Liver (tissue), 9 donors: ENCODE data around the gene WARS2. TPM values are rescaled to one million over a fixed set of nuclear protein-coding genes. Genes with fewer than 3 reads are reported as not detected.

Experiments
- DNase-seq: peaks from one replicate; pipeline ENCODE4 v3.0.0-alpha.2; 2017; ENCODE audit warnings: low spot score
- H3K27ac ChIP-seq, 2 donors: one replicate each; pipeline ENCODE4 v1.7.0; 2013; ENCODE audit warnings: inconsistent platforms in 2 of 2, low read length in 2 of 2, control low read depth in 1 of 2, low read depth in 1 of 2, mild to moderate bottlenecking in 1 of 2
- H3K27me3 ChIP-seq, 4 donors: one replicate each; pipeline versions ENCODE4 v1.6.1 to v1.7.0; 2013; ENCODE audit warnings: low read length in 3 of 4, inconsistent platforms in 1 of 4, mild to moderate bottlenecking in 1 of 4, moderate library complexity in 1 of 4; ENCODE audit not compliant: control insufficient read depth in 4 of 4, insufficient read depth in 4 of 4
- H3K36me3 ChIP-seq, 4 donors: one replicate each; pipeline versions ENCODE4 v1.6.1 to v1.7.0; 2013; ENCODE audit warnings: low read length in 3 of 4, mild to moderate bottlenecking in 3 of 4, low read depth in 1 of 4, moderate library complexity in 1 of 4; ENCODE audit not compliant: control insufficient read depth in 4 of 4, insufficient read depth in 3 of 4
- H3K4me1 ChIP-seq, 4 donors: one replicate each; pipeline versions ENCODE4 v1.6.1 to v1.7.0; 2013; ENCODE audit warnings: low read length in 3 of 4, mild to moderate bottlenecking in 3 of 4, moderate library complexity in 1 of 4; ENCODE audit not compliant: control insufficient read depth in 4 of 4, insufficient read depth in 4 of 4
- H3K4me3 ChIP-seq, 3 donors: one replicate each; pipeline versions ENCODE4 v1.6.1 to v1.7.0; 2013; ENCODE audit warnings: low read length in 3 of 3, control low read depth in 1 of 3, low read depth in 1 of 3, mild to moderate bottlenecking in 1 of 3
- H3K9ac ChIP-seq, 2 donors: one replicate each; pipeline ENCODE4 v1.7.0; 2013; ENCODE audit warnings: low read length in 2 of 2, mild to moderate bottlenecking in 2 of 2, moderate library complexity in 2 of 2, control low read depth in 1 of 2, low read depth in 1 of 2
- H3K9me3 ChIP-seq, 4 donors: one replicate each; pipeline versions ENCODE4 v1.6.1 to v1.7.0; 2013; ENCODE audit warnings: low read length in 3 of 4; ENCODE audit not compliant: control insufficient read depth in 4 of 4
- EGR1 ChIP-seq, 2 donors: IDR thresholded peaks; 2 replicates each; pipeline ENCODE4 v1.6.1; 2016 to 2018; ENCODE audit warnings: antibody characterized with exemption in 2 of 2, low read depth in 2 of 2
- FOXA1 ChIP-seq: IDR thresholded peaks from 2 replicates; pipeline ENCODE4 v1.6.1; 2016; ENCODE audit warnings: antibody characterized with exemption
- FOXA2 ChIP-seq: IDR thresholded peaks from 2 replicates; pipeline ENCODE4 v1.6.1; 2016; ENCODE audit warnings: antibody characterized with exemption
- GABPA ChIP-seq, 2 donors: IDR thresholded peaks in 1 of 2; conservative IDR thresholded peaks in 1 of 2; 2 replicates each; pipeline ENCODE4 v1.6.1; 2016; ENCODE audit warnings: antibody characterized with exemption in 2 of 2, mild to moderate bottlenecking in 1 of 2, moderate library complexity in 1 of 2
- HNF4A ChIP-seq, 2 donors: conservative IDR thresholded peaks; 2 replicates each; pipeline ENCODE4 v1.6.1; 2016; ENCODE audit warnings: antibody characterized with exemption in 2 of 2, mild to moderate bottlenecking in 2 of 2
- HNF4G ChIP-seq: IDR thresholded peaks from 2 replicates; pipeline ENCODE4 v1.6.1; 2016; ENCODE audit warnings: antibody characterized with exemption
- JUND ChIP-seq, 2 donors: IDR thresholded peaks; 2 replicates each; pipeline ENCODE4 v1.6.1; 2016; ENCODE audit warnings: antibody characterized with exemption in 2 of 2
- NR2F2 ChIP-seq: IDR thresholded peaks from 2 replicates; pipeline ENCODE4 v1.6.1; 2016; ENCODE audit warnings: antibody characterized with exemption
- RAD21 ChIP-seq, 2 donors: IDR thresholded peaks; 2 replicates each; pipeline ENCODE4 v1.6.1; 2016; ENCODE audit warnings: antibody characterized with exemption in 2 of 2, mild to moderate bottlenecking in 2 of 2
- RXRA ChIP-seq, 2 donors: IDR thresholded peaks; 2 replicates each; pipeline ENCODE4 v1.6.1; 2017 to 2018; ENCODE audit warnings: antibody characterized with exemption in 2 of 2, mild to moderate bottlenecking in 1 of 2
- SP1 ChIP-seq: IDR thresholded peaks from 2 replicates; pipeline ENCODE4 v1.6.1; 2018; ENCODE audit warnings: antibody characterized with exemption, mild to moderate bottlenecking
- TAF1 ChIP-seq: conservative IDR thresholded peaks from 2 replicates; pipeline ENCODE4 v1.6.1; 2016; ENCODE audit warnings: antibody characterized with exemption, mild to moderate bottlenecking
- YY1 ChIP-seq: IDR thresholded peaks from 2 replicates; pipeline ENCODE4 v1.6.1; 2016; ENCODE audit warnings: antibody characterized with exemption, mild to moderate bottlenecking
- WGBS: extraction: QIAGEN DNeasy Blood & Tissue Kit; methylation state at CpG from one replicate; pipeline ENCODE4 v1.1.7; 2013; 5-methylcytosine and 5-hydroxymethylcytosine counted together
- polyA plus RNA-seq, 2 donors: library from polyadenylated mRNA; stranded (reverse) in 1 of 2; unstranded in 1 of 2; fragments of 200-250 nt in 1 of 2; fragments of >200 nt in 1 of 2; fragmentation: Nextera tagmentation in 1 of 2; extraction: Ambion mirVana in 1 of 2; gene quantifications; one replicate each; pipeline versions ENCODE4 v1.2.1 to v1.2.3, GENCODE V29; 2013 to 2015
- total RNA-seq, 2 donors: library from RNA; depleted of rRNA; stranded (reverse); fragments of >200 nt; gene quantifications; one replicate each; pipeline ENCODE4 v1.2.3, GENCODE V29; 2014
- TF ChIP-seq, protein P1 (sequence below): IDR thresholded peaks from 2 replicates; pipeline ENCODE4 v1.6.1; 2016; ENCODE audit warnings: antibody characterized with exemption
- TF ChIP-seq, protein P2 (sequence below): IDR thresholded peaks from 2 replicates; pipeline ENCODE4 v1.6.1; 2016; ENCODE audit warnings: antibody characterized with exemption, mild to moderate bottlenecking
- TF ChIP-seq, protein P3 (sequence below): IDR thresholded peaks from 2 replicates; pipeline ENCODE4 v1.6.1; 2016; ENCODE audit warnings: antibody characterized with exemption
- TF ChIP-seq, protein P4 (sequence below): fragments of 150-350 bp; IDR thresholded peaks from 2 replicates; pipeline ENCODE4 v1.5.1; 2017; ENCODE audit warnings: improper control_type of control experiment, low read depth, low read length; ENCODE audit not compliant: missing input control
- donor health status: healthy.
- donor health status: healthy.
- donor health status: healthy.
- donor health status: healthy.
- donor health status: healthy.

Gene WARS2
- total and polyA plus RNA-seq, 4 donors: 3.5 to 14.5 (median 7.0) TPM

DNA sequence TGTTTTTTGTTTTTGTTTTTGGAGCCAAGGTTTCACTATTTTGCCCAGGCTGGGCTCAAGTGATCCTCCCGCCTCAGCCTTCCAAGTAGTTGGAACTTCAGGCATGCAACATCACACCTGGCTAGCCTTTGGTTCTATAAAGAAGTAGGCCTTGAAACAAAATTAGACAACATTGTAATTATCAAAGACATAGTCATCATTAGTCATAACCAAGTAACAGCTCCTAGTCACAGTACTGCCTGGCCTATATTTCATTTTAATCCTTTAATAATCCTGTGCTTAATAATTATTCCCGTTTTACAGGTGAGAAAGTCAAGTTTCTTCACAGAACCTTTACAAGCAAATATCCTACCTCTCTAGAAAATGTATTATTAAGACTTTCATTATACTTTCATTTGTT is 100.0 kb downstream of the WARS2 start:
- TF ChIP-seq RXRA (IDR thresholded peaks at IDR 0.05) (no peak), FOXA1 (no peak), YY1 (no peak), EGR1 (IDR thresholded peaks at IDR 0.05; ENCODE audit: low read depth in 2 of 2) (no peak), RAD21 (IDR thresholded peaks at IDR 0.05) (no peak), TAF1 (no peak), FOXA2 (no peak), HNF4G (no peak), NR2F2 (no peak)
- TF ChIP-seq, protein P1, sequence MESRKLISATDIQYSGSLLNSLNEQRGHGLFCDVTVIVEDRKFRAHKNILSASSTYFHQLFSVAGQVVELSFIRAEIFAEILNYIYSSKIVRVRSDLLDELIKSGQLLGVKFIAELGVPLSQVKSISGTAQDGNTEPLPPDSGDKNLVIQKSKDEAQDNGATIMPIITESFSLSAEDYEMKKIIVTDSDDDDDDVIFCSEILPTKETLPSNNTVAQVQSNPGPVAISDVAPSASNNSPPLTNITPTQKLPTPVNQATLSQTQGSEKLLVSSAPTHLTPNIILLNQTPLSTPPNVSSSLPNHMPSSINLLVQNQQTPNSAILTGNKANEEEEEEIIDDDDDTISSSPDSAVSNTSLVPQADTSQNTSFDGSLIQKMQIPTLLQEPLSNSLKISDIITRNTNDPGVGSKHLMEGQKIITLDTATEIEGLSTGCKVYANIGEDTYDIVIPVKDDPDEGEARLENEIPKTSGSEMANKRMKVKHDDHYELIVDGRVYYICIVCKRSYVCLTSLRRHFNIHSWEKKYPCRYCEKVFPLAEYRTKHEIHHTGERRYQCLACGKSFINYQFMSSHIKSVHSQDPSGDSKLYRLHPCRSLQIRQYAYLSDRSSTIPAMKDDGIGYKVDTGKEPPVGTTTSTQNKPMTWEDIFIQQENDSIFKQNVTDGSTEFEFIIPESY: no peak
- TF ChIP-seq, protein P2, sequence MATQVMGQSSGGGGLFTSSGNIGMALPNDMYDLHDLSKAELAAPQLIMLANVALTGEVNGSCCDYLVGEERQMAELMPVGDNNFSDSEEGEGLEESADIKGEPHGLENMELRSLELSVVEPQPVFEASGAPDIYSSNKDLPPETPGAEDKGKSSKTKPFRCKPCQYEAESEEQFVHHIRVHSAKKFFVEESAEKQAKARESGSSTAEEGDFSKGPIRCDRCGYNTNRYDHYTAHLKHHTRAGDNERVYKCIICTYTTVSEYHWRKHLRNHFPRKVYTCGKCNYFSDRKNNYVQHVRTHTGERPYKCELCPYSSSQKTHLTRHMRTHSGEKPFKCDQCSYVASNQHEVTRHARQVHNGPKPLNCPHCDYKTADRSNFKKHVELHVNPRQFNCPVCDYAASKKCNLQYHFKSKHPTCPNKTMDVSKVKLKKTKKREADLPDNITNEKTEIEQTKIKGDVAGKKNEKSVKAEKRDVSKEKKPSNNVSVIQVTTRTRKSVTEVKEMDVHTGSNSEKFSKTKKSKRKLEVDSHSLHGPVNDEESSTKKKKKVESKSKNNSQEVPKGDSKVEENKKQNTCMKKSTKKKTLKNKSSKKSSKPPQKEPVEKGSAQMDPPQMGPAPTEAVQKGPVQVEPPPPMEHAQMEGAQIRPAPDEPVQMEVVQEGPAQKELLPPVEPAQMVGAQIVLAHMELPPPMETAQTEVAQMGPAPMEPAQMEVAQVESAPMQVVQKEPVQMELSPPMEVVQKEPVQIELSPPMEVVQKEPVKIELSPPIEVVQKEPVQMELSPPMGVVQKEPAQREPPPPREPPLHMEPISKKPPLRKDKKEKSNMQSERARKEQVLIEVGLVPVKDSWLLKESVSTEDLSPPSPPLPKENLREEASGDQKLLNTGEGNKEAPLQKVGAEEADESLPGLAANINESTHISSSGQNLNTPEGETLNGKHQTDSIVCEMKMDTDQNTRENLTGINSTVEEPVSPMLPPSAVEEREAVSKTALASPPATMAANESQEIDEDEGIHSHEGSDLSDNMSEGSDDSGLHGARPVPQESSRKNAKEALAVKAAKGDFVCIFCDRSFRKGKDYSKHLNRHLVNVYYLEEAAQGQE: no peak
- TF ChIP-seq, protein P3, sequence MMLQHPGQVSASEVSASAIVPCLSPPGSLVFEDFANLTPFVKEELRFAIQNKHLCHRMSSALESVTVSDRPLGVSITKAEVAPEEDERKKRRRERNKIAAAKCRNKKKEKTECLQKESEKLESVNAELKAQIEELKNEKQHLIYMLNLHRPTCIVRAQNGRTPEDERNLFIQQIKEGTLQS: no peak
- TF ChIP-seq, protein P4, sequence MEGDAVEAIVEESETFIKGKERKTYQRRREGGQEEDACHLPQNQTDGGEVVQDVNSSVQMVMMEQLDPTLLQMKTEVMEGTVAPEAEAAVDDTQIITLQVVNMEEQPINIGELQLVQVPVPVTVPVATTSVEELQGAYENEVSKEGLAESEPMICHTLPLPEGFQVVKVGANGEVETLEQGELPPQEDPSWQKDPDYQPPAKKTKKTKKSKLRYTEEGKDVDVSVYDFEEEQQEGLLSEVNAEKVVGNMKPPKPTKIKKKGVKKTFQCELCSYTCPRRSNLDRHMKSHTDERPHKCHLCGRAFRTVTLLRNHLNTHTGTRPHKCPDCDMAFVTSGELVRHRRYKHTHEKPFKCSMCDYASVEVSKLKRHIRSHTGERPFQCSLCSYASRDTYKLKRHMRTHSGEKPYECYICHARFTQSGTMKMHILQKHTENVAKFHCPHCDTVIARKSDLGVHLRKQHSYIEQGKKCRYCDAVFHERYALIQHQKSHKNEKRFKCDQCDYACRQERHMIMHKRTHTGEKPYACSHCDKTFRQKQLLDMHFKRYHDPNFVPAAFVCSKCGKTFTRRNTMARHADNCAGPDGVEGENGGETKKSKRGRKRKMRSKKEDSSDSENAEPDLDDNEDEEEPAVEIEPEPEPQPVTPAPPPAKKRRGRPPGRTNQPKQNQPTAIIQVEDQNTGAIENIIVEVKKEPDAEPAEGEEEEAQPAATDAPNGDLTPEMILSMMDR: no peak
- 91% methylated on average over 2 of the region's 2 CpGs for WGBS

DNA sequence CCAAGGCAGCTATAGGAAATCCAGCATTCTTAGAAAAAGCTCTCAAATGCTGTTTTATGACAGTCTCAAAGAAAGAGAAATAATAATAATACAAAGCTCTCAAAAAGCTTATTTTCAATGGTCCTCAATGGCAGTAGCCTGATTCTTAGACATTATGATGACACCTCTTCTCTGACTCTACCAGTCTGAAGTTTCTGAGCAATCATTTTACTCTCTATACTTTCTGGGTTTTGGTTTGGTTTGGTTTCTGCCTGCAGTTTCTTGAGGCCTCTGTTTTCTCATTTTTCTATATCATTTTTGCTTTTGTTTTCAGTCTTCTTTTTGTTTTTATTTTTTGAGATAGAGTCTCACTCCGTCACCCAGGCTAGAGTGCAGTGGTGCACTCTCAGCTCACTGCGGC is 102.1 kb downstream of the WARS2 start:
- TF ChIP-seq HNF4G (no peak), NR2F2 (no peak), FOXA1 (no peak), RAD21 (IDR thresholded peaks at IDR 0.05) (no peak), HNF4A (conservative IDR thresholded peaks at IDR 0.05) (no peak), GABPA (IDR thresholded peaks at IDR 0.05 in 1 of 2, conservative IDR thresholded peaks at IDR 0.05 in 1 of 2) (no peak), RXRA (IDR thresholded peaks at IDR 0.05) (no peak), JUND (IDR thresholded peaks at IDR 0.05) (no peak), SP1 (no peak), TAF1 (no peak), YY1 (no peak)
- TF ChIP-seq, protein P3: no peak
- TF ChIP-seq, protein P4: no peak
- TF ChIP-seq, protein P2: no peak
- peaks cover 0 to 2% (median 0%) of the 10 kb centered on the region in 4 donors for H3K36me3 ChIP-seq
- 100% methylated on average over 2 of the region's 2 CpGs for WGBS
- H3K4me3 ChIP-seq: no peak overlapping the region
- H3K27ac ChIP-seq: no peak overlapping the region
- no peaks in the 10 kb centered on the region for H3K4me1 ChIP-seq
- H3K9ac ChIP-seq: no peak overlapping the region
- DNase-seq: no peak
- no peaks in the 10 kb centered on the region for H3K27me3 ChIP-seq
- no peaks in the 10 kb centered on the region for H3K9me3 ChIP-seq

More for the DNA sequence above, 100.0 kb downstream of the WARS2 start:
- H3K4me1 ChIP-seq: no peaks in the 10 kb centered on the region
- peaks cover 0 to 2% (median 0%) of the 10 kb centered on the region in 4 donors for H3K36me3 ChIP-seq
- no peaks in the 10 kb centered on the region for H3K27me3 ChIP-seq
- H3K9ac ChIP-seq: no peak overlapping the region
- no peaks in the 10 kb centered on the region for H3K9me3 ChIP-seq
- no peak overlapping the region for H3K4me3 ChIP-seq
- DNase-seq: no peak
- H3K27ac ChIP-seq: no peak overlapping the region
